H1 (cell line): ENCODE data around the gene PPFIA2. TPM values are rescaled to one million over a fixed set of nuclear protein-coding genes. Genes with fewer than 3 reads are reported as not detected.
"Not testable (repeated sequence)": the region's sequence is repeated elsewhere in the genome, so short reads cannot be mapped to it uniquely, and the experiment has no call there.

Source experiments
- CTCF ChIA-PET: fragments of 300-600 bp; sonication (Branson Sonifier 250); formaldehyde crosslinking; loops from one replicate; lab custom pipeline; 2021; ENCODE audit not compliant: partially characterized antibody; lab: Charles Lee
- POLR2A ChIA-PET: fragments of 300-600 bp; sonication (Branson Sonifier 250); formaldehyde crosslinking; loops from one replicate; lab custom pipeline; 2021; ENCODE audit warnings: inconsistent platforms; ENCODE audit not compliant: partially characterized antibody; lab: Charles Lee
- DNase-seq, 2 experiments: peaks; one replicate each; pipeline versions ENCODE4 v3.0.0 to v3.0.0-alpha.2; 2010 to 2022; ENCODE audit warnings: low spot score in 2 of 2, low read depth in 1 of 2, mixed read lengths in 1 of 2
- FAIRE-seq: peaks from 2 replicates; lab custom pipeline; 2011; peaks lifted over from hg19 to GRCh38; lab: Jason Lieb, UNC
- H2AFZ ChIP-seq: 2 replicates; pipeline ENCODE4 v1.8.1; 2012; ENCODE audit warnings: low read length, inconsistent platforms
- H2AK5ac ChIP-seq: 2 replicates; pipeline ENCODE4 v1.6.1; 2013; ENCODE audit warnings: low read depth, low read length
- H2BK120ac ChIP-seq: replicated peaks from 2 replicates; pipeline ENCODE3; 2013; ENCODE audit warnings: low read depth, low read length, inconsistent platforms
- H2BK12ac ChIP-seq: 2 replicates; pipeline ENCODE4 v1.6.1; 2013; ENCODE audit warnings: low read depth, low read length
- H2BK15ac ChIP-seq: 2 replicates; pipeline ENCODE4 v1.6.1; 2013; ENCODE audit warnings: low read length
- H2BK20ac ChIP-seq: 2 replicates; pipeline ENCODE4 v1.6.1; 2013; ENCODE audit warnings: low read length
- H2BK5ac ChIP-seq: 2 replicates; pipeline ENCODE4 v1.6.1; 2013; ENCODE audit warnings: low read depth, low read length
- H3K14ac ChIP-seq: 2 replicates; pipeline ENCODE4 v1.6.1; 2013; ENCODE audit warnings: inconsistent platforms; ENCODE audit not compliant: insufficient read length
- H3K18ac ChIP-seq: 2 replicates; pipeline ENCODE4 v1.6.1; 2013; ENCODE audit warnings: low read length; ENCODE audit errors: extremely low read depth
- H3K23ac ChIP-seq: 2 replicates; pipeline ENCODE4 v1.6.1; 2013; ENCODE audit warnings: inconsistent platforms; ENCODE audit not compliant: insufficient read length
- H3K23me2 ChIP-seq: 2 replicates; pipeline ENCODE4 v1.6.1; 2013; ENCODE audit warnings: low read depth, low read length
- H3K27ac ChIP-seq: 2 replicates; pipeline ENCODE4 v1.6.1; 2011; ENCODE audit warnings: low read depth, low read length, inconsistent platforms
- H3K27me3 ChIP-seq, 4 experiments: replicated peaks in 1 of 4; 1 replicate in 1 of 4; 2 replicates in 3 of 4; pipeline versions ENCODE4 v1.6.1 to v1.8.1; 2011 to 2013; ENCODE audit warnings: low read length in 3 of 4, mild to moderate bottlenecking in 3 of 4, inconsistent platforms in 2 of 4, mixed read lengths in 2 of 4, moderate library complexity in 1 of 4; ENCODE audit not compliant: control insufficient read depth in 3 of 4, insufficient read depth in 3 of 4; ENCODE audit errors: extremely low read depth in 1 of 4
- H3K36me3 ChIP-seq, 4 experiments: 2 replicates each; pipeline versions ENCODE4 v1.6.1 to v1.8.1; 2011 to 2013; ENCODE audit warnings: mild to moderate bottlenecking in 4 of 4, low read length in 3 of 4, moderate library complexity in 2 of 4, control low read depth in 1 of 4, inconsistent platforms in 1 of 4; ENCODE audit not compliant: insufficient read depth in 4 of 4, control insufficient read depth in 2 of 4
- H3K4ac ChIP-seq: replicated peaks from 2 replicates; pipeline ENCODE3; 2013; ENCODE audit warnings: low read length, low read depth, mixed read lengths, inconsistent platforms; ENCODE audit not compliant: insufficient read length
- H3K4me1 ChIP-seq, 4 experiments: replicated peaks in 1 of 4; 1 replicate in 1 of 4; 2 replicates in 3 of 4; pipeline versions ENCODE4 v1.6.1 to v1.8.1; 2011 to 2013; ENCODE audit warnings: low read length in 3 of 4, inconsistent platforms in 2 of 4, mixed read lengths in 1 of 4; ENCODE audit not compliant: insufficient read depth in 4 of 4, control insufficient read depth in 3 of 4
- H3K4me2 ChIP-seq, 2 experiments: 2 replicates each; pipeline versions ENCODE4 v1.6.1 to v1.8.1; 2011 to 2013; ENCODE audit warnings: low read depth in 2 of 2, low read length in 2 of 2, control low read depth in 1 of 2, inconsistent platforms in 1 of 2, mild to moderate bottlenecking in 1 of 2; ENCODE audit not compliant: insufficient read depth in 1 of 2
- H3K4me3 ChIP-seq, 4 experiments: fragments of 200-600, 300-600 bp in 1 of 4; sonication (generic), shearing (Covaris generic), sonication (Bioruptor Twin) in 1 of 4; 2 replicates each; pipeline versions ENCODE4 v1.5.1 to v1.8.1; 2011 to 2016; ENCODE audit warnings: low read length in 4 of 4, low read depth in 3 of 4, control low read depth in 2 of 4, inconsistent platforms in 2 of 4, mild to moderate bottlenecking in 2 of 4, mixed read lengths in 1 of 4, moderate library complexity in 1 of 4; ENCODE audit not compliant: insufficient read depth in 2 of 4; ENCODE audit errors: extremely low read depth in 1 of 4
- H3K56ac ChIP-seq: replicated peaks from 2 replicates; pipeline ENCODE3; 2013; ENCODE audit warnings: low read depth, mild to moderate bottlenecking, mixed read lengths, low read length, inconsistent platforms; ENCODE audit not compliant: insufficient read length
- H3K79me1 ChIP-seq: 2 replicates; pipeline ENCODE4 v1.6.1; 2013; ENCODE audit warnings: low read depth, low read length, control low read depth
- H3K79me2 ChIP-seq, 2 experiments: 2 replicates each; pipeline versions ENCODE4 v1.6.1 to v1.8.1; 2012 to 2013; ENCODE audit warnings: low read length in 2 of 2, mild to moderate bottlenecking in 2 of 2, inconsistent platforms in 1 of 2; ENCODE audit not compliant: insufficient read depth in 2 of 2, control insufficient read depth in 1 of 2
- H3K9ac ChIP-seq, 4 experiments: replicated peaks in 1 of 4; 1 replicate in 1 of 4; 2 replicates in 3 of 4; pipeline versions ENCODE4 v1.6.1 to v1.8.1; 2011 to 2013; ENCODE audit warnings: low read depth in 3 of 4, low read length in 3 of 4, control low read depth in 2 of 4, mild to moderate bottlenecking in 2 of 4, moderate library complexity in 2 of 4, inconsistent platforms in 1 of 4; ENCODE audit errors: extremely low read depth in 1 of 4
- H3K9me3 ChIP-seq, 2 experiments: 2 replicates each; pipeline versions ENCODE4 v1.6.1 to v1.8.1; 2012 to 2013; ENCODE audit warnings: mild to moderate bottlenecking in 2 of 2, moderate library complexity in 2 of 2, control low read depth in 1 of 2, inconsistent platforms in 1 of 2, low read depth in 1 of 2, low read length in 1 of 2, mixed read lengths in 1 of 2; ENCODE audit not compliant: insufficient read depth in 2 of 2
- H4K20me1 ChIP-seq, 2 experiments: replicated peaks in 1 of 2; 2 replicates each; pipeline versions ENCODE3 to v1.8.1; 2011 to 2013; ENCODE audit warnings: inconsistent platforms in 2 of 2, low read length in 2 of 2, mild to moderate bottlenecking in 1 of 2; ENCODE audit not compliant: insufficient read depth in 2 of 2, control insufficient read depth in 1 of 2
- H4K5ac ChIP-seq: 2 replicates; pipeline ENCODE4 v1.6.1; 2013; ENCODE audit warnings: low read length, low read depth, mixed read lengths, inconsistent platforms; ENCODE audit not compliant: insufficient read length
- H4K8ac ChIP-seq: 2 replicates; pipeline ENCODE4 v1.8.0; 2013; ENCODE audit warnings: mild to moderate bottlenecking, moderate library complexity, low read length, inconsistent platforms; ENCODE audit not compliant: insufficient read depth; ENCODE audit errors: extremely low read depth
- H4K91ac ChIP-seq: replicated peaks from 2 replicates; pipeline ENCODE3; 2013; ENCODE audit warnings: low read length, mixed read lengths, inconsistent platforms; ENCODE audit not compliant: insufficient read length
- BACH1 ChIP-seq: IDR thresholded peaks from 2 replicates; pipeline ENCODE4 v1.6.1; 2012; ENCODE audit warnings: low read length, improper control_type of control experiment
- BCL11A ChIP-seq, 2 experiments: IDR thresholded peaks; one replicate each; pipeline ENCODE4 v1.6.1; 2011; ENCODE audit warnings: low read depth in 2 of 2, low read length in 2 of 2, mild to moderate bottlenecking in 2 of 2
- GTF2F1 ChIP-seq: IDR thresholded peaks from 2 replicates; pipeline ENCODE4 v1.6.1; 2012; ENCODE audit warnings: low read depth, low read length, improper control_type of control experiment, borderline replicate concordance
- WGBS, 2 experiments: shearing (Covaris generic) in 1 of 2; methylation state at CpG; one replicate each; pipeline versions ENCODE4 v1.1.6 to v1.1.7; 2013 to 2015; ENCODE audit warnings: low lambda C conversion rate in 2 of 2, mixed read lengths in 2 of 2, inconsistent platforms in 1 of 2, low coverage in 1 of 2, missing lambda C conversion rate in 1 of 2; ENCODE audit not compliant: insufficient replicate concordance in 2 of 2, insufficient coverage in 1 of 2, insufficient read length in 1 of 2; ENCODE audit errors: extremely low coverage in 1 of 2, missing lambda C conversion rate in 1 of 2; 5-methylcytosine and 5-hydroxymethylcytosine counted together
- polyA plus RNA-seq, 7 experiments: library from polyadenylated mRNA; depleted of rRNA in 3 of 7; stranded (reverse) in 5 of 7; unstranded in 2 of 7; fragments of >200 nt in 5 of 7; fragments of 200-250 nt in 2 of 7; gene quantifications; 1 replicate in 5 of 7; 2 replicates in 1 of 7; 4 replicates in 1 of 7; pipeline versions ENCODE4 v1.2.1 to v1.2.3, GENCODE V29; 2011 to 2013; ENCODE audit warnings: missing spikeins in 2 of 7, mixed read lengths in 2 of 7
- total RNA-seq: library from RNA; stranded (reverse); fragmentation: NEBNext Ultra II Directional; extraction: Animal tissue kit (Norgen Biotek cat#: 25700); gene quantifications from 2 replicates; pipeline ENCODE4 v1.2.1, GENCODE V29; 2021

The PPFIA2 gene
- total and polyA plus RNA-seq, 2 of the 8 experiments (the other 6 are each of a cell fraction or from before 2014, with no cell fraction given), result 1.2 to 1.8 TPM

DNA sequence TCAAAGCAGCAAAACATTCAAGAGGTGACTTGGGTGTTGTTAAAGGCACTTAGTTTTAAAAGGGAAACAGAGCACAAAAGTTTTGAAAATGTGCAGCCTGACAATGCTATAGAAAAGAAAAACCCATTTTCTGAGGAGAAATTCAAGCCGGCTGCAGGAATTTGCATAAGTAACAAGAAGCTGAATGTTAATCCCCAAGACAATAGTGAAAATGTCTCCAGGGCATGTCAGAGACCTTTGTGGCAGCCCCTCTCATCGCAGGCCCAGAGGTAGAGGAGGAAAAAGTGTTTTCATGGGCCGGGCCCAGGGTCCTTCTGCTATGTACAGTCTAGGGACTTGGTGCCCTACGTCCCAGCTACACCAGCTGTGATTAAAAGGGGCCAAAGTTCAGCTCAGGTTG is 167.9 kb downstream of the PPFIA2 start (continued):
- TF ChIP-seq GTF2F1 (no peak), BACH1 (no peak), BCL11A (IDR thresholded peaks at IDR 0.05; ENCODE audit: low read depth in 2 of 2, low read length in 2 of 2) (no peak)

DNA sequence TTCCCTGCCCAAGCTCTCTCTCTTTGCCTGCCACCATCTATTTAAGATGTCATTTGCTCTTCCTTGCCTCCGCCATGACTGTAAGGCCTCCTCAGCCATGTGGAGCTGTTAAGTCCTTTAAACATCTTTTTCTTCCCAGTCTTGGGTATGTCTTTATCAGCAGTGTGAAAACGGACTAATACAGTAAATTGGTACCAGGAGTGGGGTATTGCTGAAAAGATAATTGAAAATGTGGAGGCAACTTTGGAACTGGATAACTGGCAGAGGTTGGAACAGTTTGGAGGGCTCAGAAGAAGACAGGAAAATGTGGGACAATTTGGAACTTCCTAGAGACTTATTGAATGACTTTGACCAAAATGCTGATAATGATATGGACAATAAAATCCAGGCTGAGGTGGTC is 168.4 kb downstream of the PPFIA2 start:
- H3K4ac ChIP-seq, H3K4me3 ChIP-seq, H3K23ac ChIP-seq, DNase-seq, FAIRE-seq, H2BK15ac ChIP-seq, H2BK120ac ChIP-seq, H2BK5ac ChIP-seq, H2AK5ac ChIP-seq, H3K23me2 ChIP-seq, H3K56ac ChIP-seq, H4K5ac ChIP-seq, H4K91ac ChIP-seq, H3K4me2 ChIP-seq, H4K20me1 ChIP-seq, H3K4me1 ChIP-seq, H3K79me1 ChIP-seq, H3K36me3 ChIP-seq, POLR2A ChIA-PET, H4K8ac ChIP-seq, H2AFZ ChIP-seq, H3K27me3 ChIP-seq, H2BK12ac ChIP-seq, H3K18ac ChIP-seq, H3K9ac ChIP-seq, CTCF ChIA-PET, H3K14ac ChIP-seq, H2BK20ac ChIP-seq, H3K9me3 ChIP-seq, H3K27ac ChIP-seq, H3K79me2 ChIP-seq: not testable (repeated sequence)
- WGBS, 2 experiments, result 86% methylated on average over 2 of the region's 2 CpGs; no CpG with 5 or more reads in 1 of the 2 experiments
